Epithelial cell of proximal tubule (primary cell): Measurements from ENCODE around the gene MAP3K1. TPM values are rescaled to one million over a fixed set of nuclear protein-coding genes. Genes with fewer than 3 reads are reported as not detected.

ENCODE experiments used
- DNase-seq: peaks from one replicate; pipeline ENCODE4 v3.0.0-alpha.2; 2011; ENCODE audit warnings: low read depth
- H3K4me3 ChIP-seq: 2 replicates; pipeline ENCODE4 v1.5.1; 2011; ENCODE audit warnings: low read depth, mild to moderate bottlenecking, low read length
- total RNA-seq: library from RNA; depleted of rRNA; stranded (reverse); fragments of >200 nt; gene quantifications from 2 replicates; pipeline ENCODE4 v1.2.3, GENCODE V29; 2015
- TF ChIP-seq, protein P1 (sequence below): conservative IDR thresholded peaks from 2 replicates; pipeline ENCODE4 v1.5.1; 2012; ENCODE audit warnings: low read depth, mild to moderate bottlenecking, low read length

MAP3K1 gene
- total RNA-seq, 1 donor from 2014 or later = 20.1 TPM

DNA sequence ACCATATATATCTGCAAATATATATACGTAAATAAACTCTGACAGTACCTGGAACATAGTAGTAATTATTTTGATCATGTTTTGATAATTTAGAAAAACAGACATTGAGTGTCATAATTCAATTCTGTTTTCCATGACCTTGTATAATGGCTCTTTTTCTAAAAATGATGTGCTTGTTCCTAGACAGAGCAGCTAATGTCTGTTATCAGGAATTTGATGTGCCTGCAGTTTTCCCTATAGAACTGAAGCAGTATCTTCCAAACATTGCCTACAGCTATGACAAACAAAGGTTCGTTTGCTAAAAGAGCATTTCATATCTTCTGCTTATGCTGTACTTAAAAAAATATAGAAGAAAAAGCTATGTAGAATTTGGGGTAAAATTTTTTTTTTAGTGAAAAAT is 99.3 kb downstream of the MAP3K1 start:
- no peak for DNase-seq
- TF ChIP-seq, protein P1, sequence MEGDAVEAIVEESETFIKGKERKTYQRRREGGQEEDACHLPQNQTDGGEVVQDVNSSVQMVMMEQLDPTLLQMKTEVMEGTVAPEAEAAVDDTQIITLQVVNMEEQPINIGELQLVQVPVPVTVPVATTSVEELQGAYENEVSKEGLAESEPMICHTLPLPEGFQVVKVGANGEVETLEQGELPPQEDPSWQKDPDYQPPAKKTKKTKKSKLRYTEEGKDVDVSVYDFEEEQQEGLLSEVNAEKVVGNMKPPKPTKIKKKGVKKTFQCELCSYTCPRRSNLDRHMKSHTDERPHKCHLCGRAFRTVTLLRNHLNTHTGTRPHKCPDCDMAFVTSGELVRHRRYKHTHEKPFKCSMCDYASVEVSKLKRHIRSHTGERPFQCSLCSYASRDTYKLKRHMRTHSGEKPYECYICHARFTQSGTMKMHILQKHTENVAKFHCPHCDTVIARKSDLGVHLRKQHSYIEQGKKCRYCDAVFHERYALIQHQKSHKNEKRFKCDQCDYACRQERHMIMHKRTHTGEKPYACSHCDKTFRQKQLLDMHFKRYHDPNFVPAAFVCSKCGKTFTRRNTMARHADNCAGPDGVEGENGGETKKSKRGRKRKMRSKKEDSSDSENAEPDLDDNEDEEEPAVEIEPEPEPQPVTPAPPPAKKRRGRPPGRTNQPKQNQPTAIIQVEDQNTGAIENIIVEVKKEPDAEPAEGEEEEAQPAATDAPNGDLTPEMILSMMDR = no peak
- H3K4me3 ChIP-seq = no peak overlapping the region

DNA sequence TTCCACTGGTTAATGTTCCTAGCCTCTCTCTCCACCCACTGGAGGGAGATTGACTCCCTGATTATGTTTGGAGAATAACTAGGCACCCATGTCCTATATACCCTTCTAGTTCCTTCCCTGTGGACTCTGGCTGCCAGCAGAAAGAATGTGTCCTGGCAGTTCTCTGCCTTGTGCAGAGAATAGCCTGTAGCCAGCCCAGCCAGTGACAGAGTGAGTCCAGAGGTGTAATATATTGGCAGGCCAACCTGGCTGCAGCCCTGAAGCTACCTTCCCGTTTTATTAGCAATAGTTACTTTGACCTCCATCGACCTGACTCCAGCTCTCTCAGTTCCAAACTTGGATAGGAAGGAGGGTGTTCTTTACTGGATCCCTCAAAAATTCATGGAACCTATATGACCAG is 102.2 kb downstream of the MAP3K1 start:
- TF ChIP-seq, protein P1 = no peak
- no peak overlapping the region for H3K4me3 ChIP-seq
- DNase-seq = no peak

DNA sequence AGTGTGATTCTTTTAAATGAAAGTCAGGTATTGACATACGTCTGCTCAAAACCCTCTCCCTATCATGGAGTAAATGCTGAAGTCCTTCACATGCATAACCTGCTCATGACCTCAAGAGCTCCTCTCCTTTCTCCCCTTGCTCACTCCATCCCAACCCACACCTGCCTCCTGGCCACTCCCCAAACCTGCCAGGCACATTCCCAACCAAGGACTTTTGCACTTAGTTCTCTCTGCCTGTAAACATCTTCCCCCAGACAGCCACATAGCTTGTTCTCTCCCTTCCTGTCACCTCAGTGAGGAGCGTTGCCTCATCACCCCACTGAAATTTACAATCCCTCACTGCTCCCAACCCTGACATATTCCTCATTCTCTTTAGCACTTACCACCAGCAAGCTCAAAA is 102.7 kb downstream of the MAP3K1 start:
- TF ChIP-seq, protein P1 = no peak
- no peak overlapping the region for H3K4me3 ChIP-seq
- DNase-seq = no peak

DNA sequence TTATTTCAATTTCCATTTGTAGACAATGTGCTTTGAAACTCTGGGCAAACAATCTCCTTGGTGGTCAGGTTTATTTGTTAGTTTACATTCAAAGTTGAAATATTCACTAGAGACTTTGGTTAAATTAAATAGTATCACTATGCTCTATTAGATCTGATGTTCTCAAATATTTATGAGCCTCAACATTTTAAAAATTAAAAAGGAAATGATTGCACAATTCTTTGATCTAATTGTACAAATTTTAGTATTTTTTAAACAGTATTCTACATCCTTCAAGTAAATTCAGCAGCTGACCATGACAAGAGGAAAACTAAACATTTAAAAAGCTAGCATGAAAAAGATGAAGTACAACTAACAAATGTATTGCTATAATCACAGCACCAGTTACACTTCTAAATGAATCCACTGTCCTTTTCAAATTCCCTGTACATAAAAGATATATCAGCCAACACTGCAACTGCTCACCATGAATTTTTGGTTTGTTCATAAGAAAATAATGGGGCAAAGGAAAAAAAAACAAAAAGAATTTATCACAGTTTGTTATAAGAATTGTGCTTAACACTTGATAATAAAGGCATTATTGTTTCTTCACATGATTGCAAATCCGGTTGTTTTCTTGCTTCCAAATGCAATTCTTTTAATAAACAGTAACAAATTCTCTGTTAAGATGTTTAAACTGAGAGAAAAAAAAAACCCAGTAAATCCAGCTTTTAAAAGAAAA is 104.8 kb downstream of the MAP3K1 start:
- no peak overlapping the region for H3K4me3 ChIP-seq
- TF ChIP-seq, protein P1 = no peak
- DNase-seq = no peak

DNA sequence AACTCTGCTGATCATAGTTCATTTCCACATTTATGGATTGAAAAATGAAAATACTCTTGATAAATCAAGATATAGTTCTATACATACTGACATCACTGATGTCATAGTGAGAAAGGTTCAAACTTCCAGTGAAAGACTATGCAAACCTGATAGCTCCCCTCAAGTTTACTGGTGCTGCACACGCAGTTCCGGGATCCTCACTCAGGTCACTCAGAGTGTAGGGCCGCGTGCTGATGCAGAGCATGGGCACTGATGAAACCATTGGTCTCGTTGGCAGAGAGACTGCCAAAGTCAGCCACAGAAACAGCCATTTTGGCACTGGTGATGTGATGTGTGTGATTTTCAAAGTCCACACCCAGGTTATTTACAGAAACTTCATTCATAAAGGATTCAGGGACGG is 107.6 kb downstream of the MAP3K1 start:
- TF ChIP-seq, protein P1 = no peak
- no peak overlapping the region for H3K4me3 ChIP-seq
- DNase-seq = no peak

DNA sequence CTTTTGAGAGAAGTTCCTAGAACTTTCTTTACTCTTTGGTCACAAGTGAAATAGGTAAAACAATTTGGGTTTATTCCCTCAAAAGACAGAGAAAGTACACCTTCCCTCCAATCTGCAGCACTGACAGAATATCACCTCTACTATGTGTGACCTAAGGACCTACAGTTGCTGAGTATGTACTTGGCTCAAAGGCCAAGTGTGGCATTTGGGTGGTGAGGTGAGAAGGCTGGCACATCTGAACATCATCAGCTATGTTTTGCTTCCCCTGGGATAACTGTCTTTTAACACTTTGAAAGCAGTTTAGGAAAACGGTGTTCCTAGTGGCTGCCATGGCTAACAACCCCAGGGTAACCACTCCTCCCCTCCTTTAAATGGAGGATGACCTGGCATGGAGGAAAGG is 119.0 kb downstream of the MAP3K1 start:
- DNase-seq = no peak

More for the DNA sequence above, 119.0 kb downstream of the MAP3K1 start:
- TF ChIP-seq, protein P1 = no peak
- H3K4me3 ChIP-seq = no peak overlapping the region
